HG02610 (cell line): ENCODE data around the gene CCHCR1.

Experiments
- ATAC-seq: cut with Tn5 transposase; IDR thresholded peaks from one replicate; pipeline ENCODE4 v1.9.1; 2021; ENCODE audit warnings: mild to moderate bottlenecking, moderate library complexity; ENCODE audit not compliant: unreplicated experiment

Gene CCHCR1

GRCh38 chr6:31110825-31111582 is 46.6 kb downstream of the CCHCR1 start:
- ATAC-seq, result no peak

DNA sequence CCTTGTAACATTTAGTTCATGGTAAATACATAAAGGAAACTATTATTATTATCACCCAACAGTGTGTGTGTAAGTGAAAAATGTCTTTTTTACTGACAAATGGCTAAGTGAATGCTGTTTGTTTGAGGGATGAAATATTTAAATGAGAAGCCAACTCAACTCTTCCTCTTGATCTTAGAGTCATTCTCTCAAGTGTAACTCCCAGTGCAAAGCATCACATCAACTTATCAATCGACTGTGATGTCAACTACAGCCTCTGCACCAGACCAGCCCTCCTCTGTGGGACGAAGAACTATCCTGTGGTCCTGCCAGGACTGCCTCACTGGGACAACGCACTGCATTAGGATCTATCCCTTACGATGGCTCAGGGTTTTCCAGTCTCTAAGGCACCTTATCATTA is 50.5 kb downstream of the CCHCR1 start:
- no peak for ATAC-seq

DNA sequence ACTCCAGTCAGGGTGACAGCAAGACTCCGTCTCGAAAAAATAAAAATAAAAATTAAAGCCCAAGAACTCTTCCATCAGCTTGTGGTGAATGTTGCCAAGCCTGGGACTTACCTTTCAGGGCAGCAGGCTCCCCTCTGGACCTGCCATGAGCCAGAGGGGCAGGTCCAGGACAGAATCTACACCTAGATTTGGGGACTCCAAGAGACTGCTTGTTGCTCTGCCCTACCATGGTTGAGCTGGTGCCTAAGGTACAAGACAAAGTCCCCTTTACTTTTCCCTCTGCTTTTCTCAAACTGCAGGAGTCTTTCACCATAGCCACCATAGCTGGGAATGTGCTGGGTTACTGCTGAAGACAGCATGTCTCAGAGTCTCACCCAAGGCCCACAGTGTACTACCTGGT is 54.5 kb downstream of the CCHCR1 start:
- no peak for ATAC-seq

GRCh38 chr6:31098449-31098938 is 59.1 kb downstream of the CCHCR1 start:
- no peak for ATAC-seq

DNA sequence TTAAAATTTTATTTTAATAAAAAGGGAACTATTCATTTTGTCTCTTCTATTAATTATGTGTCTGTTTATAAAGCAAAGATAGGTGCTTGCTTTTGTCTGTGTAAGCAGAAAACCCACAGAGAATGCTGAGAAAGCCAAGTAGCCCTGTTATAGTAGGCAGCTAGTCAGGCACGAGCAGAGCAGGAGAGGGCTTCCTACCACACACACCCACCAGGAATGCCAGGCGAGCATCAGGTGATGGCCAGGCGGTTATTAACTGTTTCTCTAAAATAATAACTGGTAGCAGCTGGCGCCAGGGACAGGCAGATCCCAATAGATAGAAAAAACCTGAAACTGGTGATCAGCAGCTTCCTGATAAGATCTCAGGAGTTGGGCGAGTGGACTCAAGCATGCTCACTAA is 60.9 kb downstream of the CCHCR1 start:
- ATAC-seq, result no peak

GRCh38 chr6:31096215-31096614 is 61.4 kb downstream of the CCHCR1 start:
- no peak for ATAC-seq

DNA sequence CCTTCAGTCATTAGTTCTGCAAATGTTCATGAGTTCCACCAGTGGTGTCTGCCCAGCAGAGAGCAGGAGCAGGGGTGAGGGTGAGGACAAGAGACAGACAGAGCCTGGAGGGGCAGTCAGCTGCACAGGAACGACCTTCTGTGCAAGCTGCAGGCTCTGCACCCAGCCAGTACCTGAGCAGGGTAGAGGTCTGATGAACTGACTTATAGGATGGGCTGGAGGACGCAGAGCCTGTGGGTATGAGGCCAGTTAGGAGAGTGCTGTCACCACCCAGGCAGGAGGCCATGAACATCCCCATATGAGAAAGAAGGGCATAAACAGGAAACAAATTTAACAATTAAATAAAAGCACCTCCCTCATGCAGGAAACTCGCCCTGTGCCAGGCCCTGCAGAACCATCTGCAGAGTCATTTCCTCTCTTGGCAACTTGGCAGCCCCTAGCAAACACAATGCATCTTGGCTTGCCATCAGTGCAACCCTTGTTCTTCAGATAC is 63.2 kb downstream of the CCHCR1 start:
- no peak for ATAC-seq

DNA sequence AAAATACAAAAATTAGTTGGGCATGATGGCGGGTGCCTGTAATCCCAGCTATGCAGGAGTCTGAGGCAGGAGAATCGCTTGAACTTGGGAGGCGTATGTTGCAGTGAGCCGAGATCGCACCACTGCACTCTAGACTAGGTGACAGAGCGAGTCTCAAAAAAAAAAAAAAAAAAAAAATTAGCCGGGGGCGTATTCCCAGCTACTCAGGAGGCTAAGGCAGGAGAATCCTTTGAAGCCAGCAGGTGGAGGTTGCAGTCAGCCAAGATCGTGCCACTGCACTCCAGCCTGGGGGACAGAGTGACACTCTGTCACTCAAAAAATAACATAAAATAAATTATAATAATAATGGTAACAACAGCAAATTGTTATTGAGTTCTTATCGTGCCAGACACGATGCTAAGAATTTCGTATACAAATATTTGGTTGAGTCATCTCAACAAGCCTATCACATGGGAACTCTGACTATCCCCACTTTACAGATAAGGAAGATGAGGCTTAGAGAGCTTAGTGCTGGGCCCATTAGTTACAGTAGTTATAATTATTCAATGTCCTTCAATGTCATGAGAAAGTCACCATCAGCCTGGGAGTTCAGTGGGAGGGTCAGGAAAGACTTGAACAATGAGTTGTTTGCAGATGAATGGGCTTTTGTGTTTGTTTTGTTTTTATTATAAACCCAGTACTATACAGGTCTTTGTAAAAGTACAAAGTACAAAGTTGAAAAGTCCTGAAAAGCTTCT is 64.7 kb downstream of the CCHCR1 start:
- no peak for ATAC-seq
